ENCODE data around the gene ATP6V0A4.
"Not testable (repeated sequence)": the region's sequence is repeated elsewhere in the genome, so short reads cannot be mapped to it uniquely, and the experiment has no call there.

The ATP6V0A4 gene

GRCh38 chr7:138829335-138829734, 31.3 kb upstream of the ATP6V0A4 start:
- Histone ChIP-seq H3K36me3 (ENCODE audit: control insufficient read depth in 5 of 5, insufficient read depth in 5 of 5, low read length in 5 of 5) (no peaks in the 10 kb centered on the region), H3K27ac (ENCODE audit: low read depth, low read length) (no peak overlapping the region), H3K9ac (ENCODE audit: low read length in 5 of 5) (no peak overlapping the region), H3K27me3 (ENCODE audit: control insufficient read depth in 5 of 5, insufficient read depth in 4 of 5, low read length in 5 of 5) (no peaks in the 10 kb centered on the region), H3K4me1 (ENCODE audit: control insufficient read depth in 5 of 5, insufficient read depth in 5 of 5, low read length in 5 of 5) (no peaks in the 10 kb centered on the region), H3K9me3 (ENCODE audit: control insufficient read depth in 5 of 5, low read length in 5 of 5) (no peaks in the 10 kb centered on the region), H3K4me3 (ENCODE audit: low read depth in 1 of 5, low read length in 5 of 5) (no peak overlapping the region)

GRCh38 chr7:138828302-138828701, 30.3 kb upstream of the ATP6V0A4 start:
- Histone ChIP-seq H3K9ac (ENCODE audit: low read length in 5 of 5) (no peak overlapping the region), H3K4me3 (ENCODE audit: low read depth in 1 of 5, low read length in 5 of 5) (no peak overlapping the region), H3K4me1 (ENCODE audit: control insufficient read depth in 5 of 5, insufficient read depth in 5 of 5, low read length in 5 of 5) (no peaks in the 10 kb centered on the region), H3K9me3 (ENCODE audit: control insufficient read depth in 5 of 5, low read length in 5 of 5) (no peaks in the 10 kb centered on the region), H3K27me3 (ENCODE audit: control insufficient read depth in 5 of 5, insufficient read depth in 4 of 5, low read length in 5 of 5) (no peaks in the 10 kb centered on the region), H3K27ac (ENCODE audit: low read depth, low read length) (no peak overlapping the region), H3K36me3 (ENCODE audit: control insufficient read depth in 5 of 5, insufficient read depth in 5 of 5, low read length in 5 of 5) (no peaks in the 10 kb centered on the region)

GRCh38 chr7:138825049-138825721, 27.2 kb upstream of the ATP6V0A4 start:
- no peak overlapping the region for H3K27ac ChIP-seq (ENCODE audit: low read depth, low read length)
- H3K27me3 ChIP-seq (ENCODE audit: control insufficient read depth in 5 of 5, insufficient read depth in 4 of 5, low read length in 5 of 5) = no peaks in the 10 kb centered on the region
- no peak overlapping the region for H3K9ac ChIP-seq (ENCODE audit: low read length in 5 of 5)
- H3K4me1 ChIP-seq (ENCODE audit: control insufficient read depth in 5 of 5, insufficient read depth in 5 of 5, low read length in 5 of 5) = no peaks in the 10 kb centered on the region
- H3K4me3 ChIP-seq (ENCODE audit: low read depth in 1 of 5, low read length in 5 of 5) = no peak overlapping the region
- H3K9me3 ChIP-seq (ENCODE audit: control insufficient read depth in 5 of 5, low read length in 5 of 5) = no peaks in the 10 kb centered on the region
- H3K36me3 ChIP-seq (ENCODE audit: control insufficient read depth in 5 of 5, insufficient read depth in 5 of 5, low read length in 5 of 5) = no peaks in the 10 kb centered on the region

GRCh38 chr7:138822867-138823535, 25.0 kb upstream of the ATP6V0A4 start:
- peaks cover 0 to 2% (median 0%) of the 10 kb centered on the region in 5 donors for H3K9me3 ChIP-seq (ENCODE audit: control insufficient read depth in 5 of 5, low read length in 5 of 5)
- H3K4me1 ChIP-seq (ENCODE audit: control insufficient read depth in 5 of 5, insufficient read depth in 5 of 5, low read length in 5 of 5) = no peaks in the 10 kb centered on the region
- no peaks in the 10 kb centered on the region for H3K27me3 ChIP-seq (ENCODE audit: control insufficient read depth in 5 of 5, insufficient read depth in 4 of 5, low read length in 5 of 5)
- H3K9ac ChIP-seq (ENCODE audit: low read length in 5 of 5) = no peak overlapping the region
- H3K36me3 ChIP-seq (ENCODE audit: control insufficient read depth in 5 of 5, insufficient read depth in 5 of 5, low read length in 5 of 5) = no peaks in the 10 kb centered on the region
- H3K27ac ChIP-seq (ENCODE audit: low read depth, low read length) = no peak overlapping the region
- no peak overlapping the region for H3K4me3 ChIP-seq (ENCODE audit: low read depth in 1 of 5, low read length in 5 of 5)

GRCh38 chr7:138821912-138822311, 23.9 kb upstream of the ATP6V0A4 start:
- Histone ChIP-seq H3K27ac (ENCODE audit: low read depth, low read length) (no peak overlapping the region), H3K36me3 (ENCODE audit: control insufficient read depth in 5 of 5, insufficient read depth in 5 of 5, low read length in 5 of 5) (no peaks in the 10 kb centered on the region), H3K27me3 (ENCODE audit: control insufficient read depth in 5 of 5, insufficient read depth in 4 of 5, low read length in 5 of 5) (no peaks in the 10 kb centered on the region), H3K4me3 (ENCODE audit: low read depth in 1 of 5, low read length in 5 of 5) (no peak overlapping the region), H3K9me3 (ENCODE audit: control insufficient read depth in 5 of 5, low read length in 5 of 5) (peaks cover 0 to 2% (median 0%) of the 10 kb centered on the region in 5 donors), H3K4me1 (ENCODE audit: control insufficient read depth in 5 of 5, insufficient read depth in 5 of 5, low read length in 5 of 5) (no peaks in the 10 kb centered on the region), H3K9ac (ENCODE audit: low read length in 5 of 5) (no peak overlapping the region)

- Histone ChIP-seq H3K27me3 (ENCODE audit: control insufficient read depth in 5 of 5, insufficient read depth in 4 of 5, low read length in 5 of 5) (no peaks in the 10 kb centered on the region), H3K27ac (ENCODE audit: low read depth, low read length) (no peak overlapping the region), H3K9me3 (ENCODE audit: control insufficient read depth in 5 of 5, low read length in 5 of 5) (peaks cover 0 to 2% (median 0%) of the 10 kb centered on the region in 5 donors), H3K4me1 (ENCODE audit: control insufficient read depth in 5 of 5, insufficient read depth in 5 of 5, low read length in 5 of 5) (no peaks in the 10 kb centered on the region), H3K4me3 (ENCODE audit: low read depth in 1 of 5, low read length in 5 of 5) (no peak overlapping the region), H3K9ac (ENCODE audit: low read length in 5 of 5) (no peak overlapping the region), H3K36me3 (ENCODE audit: control insufficient read depth in 5 of 5, insufficient read depth in 5 of 5, low read length in 5 of 5) (no peaks in the 10 kb centered on the region)
These were observed 21.6 kb upstream of the ATP6V0A4 start for GRCh38 chr7:138819625-138820024.

- Histone ChIP-seq H3K4me3 (ENCODE audit: low read depth in 1 of 5, low read length in 5 of 5) (no peak overlapping the region), H3K9ac (ENCODE audit: low read length in 5 of 5) (no peak overlapping the region), H3K36me3 (ENCODE audit: control insufficient read depth in 5 of 5, insufficient read depth in 5 of 5, low read length in 5 of 5) (no peaks in the 10 kb centered on the region), H3K9me3 (ENCODE audit: control insufficient read depth in 5 of 5, low read length in 5 of 5) (peaks cover 0 to 2% (median 0%) of the 10 kb centered on the region in 5 donors), H3K27ac (ENCODE audit: low read depth, low read length) (no peak overlapping the region), H3K27me3 (ENCODE audit: control insufficient read depth in 5 of 5, insufficient read depth in 4 of 5, low read length in 5 of 5) (no peaks in the 10 kb centered on the region), H3K4me1 (ENCODE audit: control insufficient read depth in 5 of 5, insufficient read depth in 5 of 5, low read length in 5 of 5) (no peaks in the 10 kb centered on the region)
These were observed 18.7 kb upstream of the ATP6V0A4 start for GRCh38 chr7:138816650-138817049.

- H3K27me3 ChIP-seq (ENCODE audit: control insufficient read depth in 5 of 5, insufficient read depth in 4 of 5, low read length in 5 of 5) = no peaks in the 10 kb centered on the region
- H3K9ac ChIP-seq (ENCODE audit: low read length in 5 of 5) = no peak overlapping the region
- no peak overlapping the region for H3K4me3 ChIP-seq (ENCODE audit: low read depth in 1 of 5, low read length in 5 of 5)
- H3K27ac ChIP-seq (ENCODE audit: low read depth, low read length) = no peak overlapping the region
- H3K36me3 ChIP-seq (ENCODE audit: control insufficient read depth in 5 of 5, insufficient read depth in 5 of 5, low read length in 5 of 5) = no peaks in the 10 kb centered on the region
- no peaks in the 10 kb centered on the region for H3K4me1 ChIP-seq (ENCODE audit: control insufficient read depth in 5 of 5, insufficient read depth in 5 of 5, low read length in 5 of 5)
- H3K9me3 ChIP-seq (ENCODE audit: control insufficient read depth in 5 of 5, low read length in 5 of 5) = peaks cover 0 to 2% (median 0%) of the 10 kb centered on the region in 5 donors
These were observed 16.9 kb upstream of the ATP6V0A4 start for GRCh38 chr7:138814816-138815332.

- no peak overlapping the region for H3K4me3 ChIP-seq (ENCODE audit: low read depth in 1 of 5, low read length in 5 of 5)
- no peaks in the 10 kb centered on the region for H3K4me1 ChIP-seq (ENCODE audit: control insufficient read depth in 5 of 5, insufficient read depth in 5 of 5, low read length in 5 of 5)
- no peak overlapping the region for H3K27ac ChIP-seq (ENCODE audit: low read depth, low read length)
- H3K27me3 ChIP-seq (ENCODE audit: control insufficient read depth in 5 of 5, insufficient read depth in 4 of 5, low read length in 5 of 5) = no peaks in the 10 kb centered on the region
- H3K9me3 ChIP-seq (ENCODE audit: control insufficient read depth in 5 of 5, low read length in 5 of 5) = peaks cover 0 to 2% (median 0%) of the 10 kb centered on the region in 5 donors
- H3K9ac ChIP-seq (ENCODE audit: low read length in 5 of 5) = no peak overlapping the region
- no peaks in the 10 kb centered on the region for H3K36me3 ChIP-seq (ENCODE audit: control insufficient read depth in 5 of 5, insufficient read depth in 5 of 5, low read length in 5 of 5)
These were observed 15.9 kb upstream of the ATP6V0A4 start for GRCh38 chr7:138813945-138814344.

GRCh38 chr7:138811327-138811726, 13.3 kb upstream of the ATP6V0A4 start:
- H3K9ac ChIP-seq (ENCODE audit: low read length in 5 of 5); H3K9me3 ChIP-seq (ENCODE audit: control insufficient read depth in 5 of 5, low read length in 5 of 5); H3K27ac ChIP-seq (ENCODE audit: low read depth, low read length); H3K4me3 ChIP-seq (ENCODE audit: low read depth in 1 of 5, low read length in 5 of 5); H3K27me3 ChIP-seq (ENCODE audit: control insufficient read depth in 5 of 5, insufficient read depth in 4 of 5, low read length in 5 of 5); H3K4me1 ChIP-seq (ENCODE audit: control insufficient read depth in 5 of 5, insufficient read depth in 5 of 5, low read length in 5 of 5); H3K36me3 ChIP-seq (ENCODE audit: control insufficient read depth in 5 of 5, insufficient read depth in 5 of 5, low read length in 5 of 5): not testable (repeated sequence)
